PC-3 (cell line): ENCODE results near the gene RPS26. TPM values are rescaled to one million over a fixed set of nuclear protein-coding genes. Genes with fewer than 3 reads are reported as not detected.

ENCODE experiments used
- ATAC-seq: fragments of 200-7000 bp; cut with Tn5 transposase; 2 replicates; pipeline ENCODE4 v1.9.1; 2020; ENCODE audit warnings: mild to moderate bottlenecking, moderate library complexity
- BruUV-seq: library from RNA; stranded (reverse); fragments of 400-500 nt; replicated peaks from 2 replicates; lab custom pipeline; 2021; lab: Mats Ljungman, UMichigan
- CTCF ChIA-PET: fragments of 300-600 bp; sonication (Branson Sonifier 250); formaldehyde crosslinking; loops from one replicate; lab custom pipeline; 2022; ENCODE audit warnings: antibody characterized with exemption; lab: Charles Lee
- POLR2A ChIA-PET: fragments of 300-600 bp; sonication (Branson Sonifier 250); formaldehyde crosslinking; loops from one replicate; lab custom pipeline; 2022; ENCODE audit warnings: antibody characterized with exemption; ENCODE audit not compliant: unreplicated experiment; lab: Charles Lee
- DNase-seq: peaks from one replicate; pipeline ENCODE4 v3.0.0-alpha.2; 2015
- H2AFZ ChIP-seq: fragments of 300-600 bp; sonication (generic); 2 replicates; pipeline ENCODE4 v1.6.0; 2016; ENCODE audit warnings: antibody characterized with exemption, low read length
- H3F3A ChIP-seq: fragments of 300-600 bp; sonication (generic); one replicate; pipeline ENCODE4 v1.6.0; 2017; ENCODE audit warnings: antibody characterized with exemption, low read length, control low read depth, mild to moderate bottlenecking; ENCODE audit not compliant: unreplicated experiment
- H3K27ac ChIP-seq: fragments of 300-600 bp; sonication (generic); 2 replicates; pipeline ENCODE4 v1.5.1; 2016; ENCODE audit warnings: mild to moderate bottlenecking, low read length
- H3K27me3 ChIP-seq: fragments of 300-600 bp; sonication (generic); 2 replicates; pipeline ENCODE4 v1.6.1; 2016; ENCODE audit warnings: low read length, mixed read lengths
- H3K36me3 ChIP-seq: fragments of 300-600 bp; sonication (generic); 2 replicates; pipeline ENCODE4 v1.6.1; 2016; ENCODE audit warnings: low read depth, mixed run types, low read length, mixed read lengths
- H3K4me1 ChIP-seq: fragments of 300-600 bp; sonication (generic); 2 replicates; pipeline ENCODE4 v1.5.1; 2016; ENCODE audit warnings: low read length; ENCODE audit not compliant: insufficient read depth
- H3K4me2 ChIP-seq: fragments of 300-600 bp; sonication (generic); 2 replicates; pipeline ENCODE4 v1.6.0; 2016; ENCODE audit warnings: low read length
- H3K4me3 ChIP-seq: fragments of 300-600 bp; sonication (generic); 2 replicates; pipeline ENCODE4 v1.5.1; 2016; ENCODE audit warnings: mild to moderate bottlenecking, low read length, mixed read lengths
- H3K79me2 ChIP-seq: fragments of 300-600 bp; sonication (generic); 2 replicates; pipeline ENCODE4 v1.6.1; 2017; ENCODE audit warnings: low read length, mixed read lengths
- H3K9ac ChIP-seq: fragments of 300-600 bp; sonication (generic); 2 replicates; pipeline ENCODE4 v1.6.0; 2016; ENCODE audit warnings: mild to moderate bottlenecking, low read length
- H3K9me2 ChIP-seq: fragments of 300-600 bp; sonication (generic); replicated peaks from 2 replicates; pipeline ENCODE4 v1.6.1; 2016; ENCODE audit warnings: mixed run types, low read length, mixed read lengths
- H3K9me3 ChIP-seq: fragments of 300-600 bp; sonication (generic); 2 replicates; pipeline ENCODE4 v1.6.1; 2016; ENCODE audit warnings: low read length, mixed read lengths
- H4K20me1 ChIP-seq: fragments of 300-600 bp; sonication (generic); 2 replicates; pipeline ENCODE4 v1.6.1; 2016; ENCODE audit warnings: low read length, mixed read lengths
- CTCF ChIP-seq: fragments of 300-600 bp; sonication (generic); conservative IDR thresholded peaks from 2 replicates; pipeline ENCODE4 v1.5.1; 2017; ENCODE audit warnings: antibody characterized with exemption, low read depth, mild to moderate bottlenecking, low read length
- EZH2 ChIP-seq: fragments of 300-600 bp; sonication (generic); IDR thresholded peaks from one replicate; pipeline ENCODE4 v1.6.1; 2017; ENCODE audit warnings: antibody characterized with exemption, mild to moderate bottlenecking, low read length; ENCODE audit not compliant: unreplicated experiment
- EZH2phosphoT487 ChIP-seq: fragments of 300-600 bp; sonication (generic); IDR thresholded peaks from 2 replicates; pipeline ENCODE4 v1.6.1; 2018; ENCODE audit warnings: mild to moderate bottlenecking, antibody characterized with exemption, low read length, borderline replicate concordance
- intact Hi-C: fragments of 100-400 bp; cut with micrococcal nuclease; formaldehyde crosslinking; loops from 2 replicates; pipeline ENCODE4 v1.9.0; 2023
- total RNA-seq: library from RNA; depleted of rRNA; stranded (reverse); fragments of >200 nt; gene quantifications from 2 replicates; pipeline ENCODE4 v1.2.3, GENCODE V29; 2014

RPS26 gene
- total RNA-seq, 1 experiment from 2014 or later: 320 TPM

GRCh38 chr12:56061982-56062381, 20.3 kb downstream of the RPS26 start:
- TF ChIP-seq EZH2phosphoT487: no peak
- no peak for TF ChIP-seq CTCF
- H3K79me2 ChIP-seq: no peaks in the 10 kb centered on the region
- no peak overlapping the region for H3K27ac ChIP-seq
- no peak overlapping the region for H3K4me2 ChIP-seq
- H3K27me3 ChIP-seq: no peaks in the 10 kb centered on the region
- no peaks in the 10 kb centered on the region for H3F3A ChIP-seq
- ATAC-seq: no peak
- no peak for DNase-seq
- no peaks in the 10 kb centered on the region for H3K4me1 ChIP-seq
- no peaks in the 10 kb centered on the region for H4K20me1 ChIP-seq
- H3K9ac ChIP-seq: no peak overlapping the region
- no TSS peak for BruUV-seq
- ChIA-PET CTCF (no interaction called here), POLR2A (no interaction called here)
- H3K4me3 ChIP-seq: no peak overlapping the region
- H2AFZ ChIP-seq: no peak overlapping the region
- no peaks in the 10 kb centered on the region for H3K9me3 ChIP-seq
- H3K36me3 ChIP-seq: no peaks in the 10 kb centered on the region
- intact Hi-C loops: no loop called here
- no peaks in the 10 kb centered on the region for H3K9me2 ChIP-seq

GRCh38 chr12:56062996-56063395, 21.3 kb downstream of the RPS26 start:
- POLR2A ChIA-PET: no interaction called here
- H3K27ac ChIP-seq: no peak overlapping the region
- BruUV-seq: no TSS peak

GRCh38 chr12:56071648-56072047, 29.9 kb downstream of the RPS26 start:
- no peak overlapping the region for H3K9ac ChIP-seq
- intact Hi-C loops: no loop called here
- H2AFZ ChIP-seq: no peak overlapping the region
- no TSS peak for BruUV-seq
- ChIA-PET CTCF (no interaction called here), POLR2A (no interaction called here)
- H3K27me3 ChIP-seq: no peaks in the 10 kb centered on the region
- H3K4me3 ChIP-seq: no peak overlapping the region
- DNase-seq (no peak), ATAC-seq (no peak)
- H3K4me1 ChIP-seq: no peaks in the 10 kb centered on the region
- H3K9me3 ChIP-seq: no peaks in the 10 kb centered on the region
- TF ChIP-seq EZH2phosphoT487 (no peak), CTCF (no peak), EZH2 (no peak)
- H3K27ac ChIP-seq: no peak overlapping the region
- no peaks in the 10 kb centered on the region for H3K9me2 ChIP-seq
- no peaks in the 10 kb centered on the region for H3K79me2 ChIP-seq
- no peaks in the 10 kb centered on the region for H4K20me1 ChIP-seq
- H3F3A ChIP-seq: no peaks in the 10 kb centered on the region
- H3K4me2 ChIP-seq: no peak overlapping the region
- H3K36me3 ChIP-seq: no peaks in the 10 kb centered on the region

More at GRCh38 chr12:56062996-56063395, 21.3 kb downstream of the RPS26 start:
- H3K9ac ChIP-seq: no peak overlapping the region
- H3K79me2 ChIP-seq: no peaks in the 10 kb centered on the region
- intact Hi-C loops: no loop called here
- no peak overlapping the region for H3K4me3 ChIP-seq
- H3K9me2 ChIP-seq: no peaks in the 10 kb centered on the region
- H3K9me3 ChIP-seq: no peaks in the 10 kb centered on the region
- no peaks in the 10 kb centered on the region for H3K36me3 ChIP-seq
- H3K4me2 ChIP-seq: no peak overlapping the region
- H3F3A ChIP-seq: no peaks in the 10 kb centered on the region
- no peaks in the 10 kb centered on the region for H4K20me1 ChIP-seq
- CTCF ChIA-PET: no interaction called here
- no peak overlapping the region for H2AFZ ChIP-seq
- ATAC-seq: no peak
- TF ChIP-seq EZH2 (no peak), CTCF (no peak), EZH2phosphoT487 (no peak)
- no peak for DNase-seq
- H3K4me1 ChIP-seq: no peaks in the 10 kb centered on the region
- H3K27me3 ChIP-seq: no peaks in the 10 kb centered on the region
